ENCODE measurements around the gene ATG2A. TPM values are rescaled to one million over a fixed set of nuclear protein-coding genes. Genes with fewer than 3 reads are reported as not detected.

ATG2A gene
- 11.8 to 22.6 TPM (median 21.0 TPM) in 5 replicates for total RNA-seq (2022; extraction: Qiagen RNA extraction)

GRCh38 chr11:64916775-64917662 lies at the start of gene ATG2A:
ATG2A (minus strand) TSS chr11:64917209; CDS start chr11:64917135, 74 bp downstream.

GRCh38 chr11:64935359-64936081 lies 18.5 kb upstream of the ATG2A start, which contains the start of gene GPHA2:
GPHA2 (minus strand) TSS chr11:64935893; CDS start chr11:64935460, 433 bp downstream.

GRCh38 chr11:64923944-64924909 lies 7.2 kb upstream of the ATG2A start, which contains the start of gene PPP2R5B:
PPP2R5B (plus strand) TSS chr11:64924689; CDS start chr11:64925735, 1,046 bp downstream.

GRCh38 chr11:64878494-64879243 lies 38.3 kb downstream of the ATG2A start, which contains the start of gene EHD1:
EHD1 (minus strand) TSS chr11:64878621; CDS start chr11:64878464, 157 bp downstream.

Other genes with a start within 250 kb of the ATG2A start
- 0.16 to 0.62 TPM (median 0.35 TPM) in 5 replicates for gene NRXN2, start 194.0 kb downstream of the ATG2A start, total RNA-seq (2022; extraction: Qiagen RNA extraction)
- gene RASGRP2, start 173.1 kb downstream of the ATG2A start, total RNA-seq (2022; extraction: Qiagen RNA extraction), result 1.2 to 1.9 TPM (median 1.4 TPM) in 5 replicates
- gene PYGM, start 157.2 kb downstream of the ATG2A start, total RNA-seq (2022; extraction: Qiagen RNA extraction), result 0.13 to 0.63 TPM (median 0.32 TPM) in 5 replicates
- 151 to 207 TPM (median 159 TPM) in 5 replicates for gene SF1, start 138.7 kb downstream of the ATG2A start, total RNA-seq (2022; extraction: Qiagen RNA extraction)
- 5.8 to 9.0 TPM (median 8.5 TPM) in 5 replicates for gene MAP4K2, start 114.0 kb downstream of the ATG2A start, total RNA-seq (2022; extraction: Qiagen RNA extraction)
- gene MEN1, start 106.7 kb downstream of the ATG2A start, total RNA-seq (2022; extraction: Qiagen RNA extraction), result 26.2 to 40.7 TPM (median 38.5 TPM) in 5 replicates
- 0.93 to 2.0 TPM (median 1.5 TPM) in 5 replicates for gene CDC42BPG, start 72.6 kb downstream of the ATG2A start, total RNA-seq (2022; extraction: Qiagen RNA extraction)
- 94.9 to 123 TPM (median 115 TPM) in 5 replicates for gene EHD1, start 38.6 kb downstream of the ATG2A start, total RNA-seq (2022; extraction: Qiagen RNA extraction)
- 3.2 to 5.4 TPM (median 4.7 TPM) in 5 replicates for gene PPP2R5B, start 7.5 kb upstream of the ATG2A start, total RNA-seq (2022; extraction: Qiagen RNA extraction)
- gene GPHA2, start 18.7 kb upstream of the ATG2A start, total RNA-seq (2022; extraction: Qiagen RNA extraction), result not detected in 5 replicates
- gene MAJIN, start 54.9 kb upstream of the ATG2A start, total RNA-seq (2022; extraction: Qiagen RNA extraction), result not detected in 5 replicates
- gene BATF2, start 79.8 kb upstream of the ATG2A start, total RNA-seq (2022; extraction: Qiagen RNA extraction), result 0.71 to 1.1 TPM (median 0.85 TPM) in 5 replicates
- gene ARL2, start 97.0 kb upstream of the ATG2A start, total RNA-seq (2022; extraction: Qiagen RNA extraction), result 175 to 188 TPM (median 183 TPM) in 5 replicates
- gene SNX15, start 110.2 kb upstream of the ATG2A start, total RNA-seq (2022; extraction: Qiagen RNA extraction), result 19.9 to 24.2 TPM (median 23.1 TPM) in 5 replicates
- 34.7 to 55.9 TPM (median 53.9 TPM) in 5 replicates for gene SAC3D1, start 124.0 kb upstream of the ATG2A start, total RNA-seq (2022; extraction: Qiagen RNA extraction)
- gene NAALADL1, start 141.3 kb upstream of the ATG2A start, total RNA-seq (2022; extraction: Qiagen RNA extraction), result not detected in 5 replicates
- 57.4 to 76.9 TPM (median 71.1 TPM) in 5 replicates for gene CDCA5, start 166.8 kb upstream of the ATG2A start, total RNA-seq (2022; extraction: Qiagen RNA extraction)
- gene ZFPL1, start 167.0 kb upstream of the ATG2A start, total RNA-seq (2022; extraction: Qiagen RNA extraction), result 31.8 to 34.2 TPM (median 32.7 TPM) in 5 replicates
- gene VPS51, start 179.0 kb upstream of the ATG2A start, total RNA-seq (2022; extraction: Qiagen RNA extraction), result 50.7 to 52.5 TPM (median 51.8 TPM) in 5 replicates
- 4.9 to 8.6 TPM (median 5.3 TPM) in 5 replicates for gene TM7SF2, start 194.7 kb upstream of the ATG2A start, total RNA-seq (2022; extraction: Qiagen RNA extraction)
- 13.6 to 22.7 TPM (median 21.9 TPM) in 5 replicates for gene ZNHIT2, start 200.5 kb upstream of the ATG2A start, total RNA-seq (2022; extraction: Qiagen RNA extraction)
- gene FAU, start 204.9 kb upstream of the ATG2A start, total RNA-seq (2022; extraction: Qiagen RNA extraction), result 820 to 1,063 TPM (median 1,025 TPM) in 5 replicates
- gene MRPL49, start 205.1 kb upstream of the ATG2A start, total RNA-seq (2022; extraction: Qiagen RNA extraction), result 68.5 to 73.4 TPM (median 70.9 TPM) in 5 replicates
- gene SYVN1, start 217.3 kb upstream of the ATG2A start, total RNA-seq (2022; extraction: Qiagen RNA extraction), result 27.8 to 40.9 TPM (median 37.6 TPM) in 5 replicates